Measurements from ENCODE around the gene CPED1.
A peak's percentile ranks its signal among the peaks of the same experiment; 100 is the strongest.
"Not testable (repeated sequence)": the region's sequence is repeated elsewhere in the genome, so short reads cannot be mapped to it uniquely, and the experiment has no call there.

Gene CPED1

DNA sequence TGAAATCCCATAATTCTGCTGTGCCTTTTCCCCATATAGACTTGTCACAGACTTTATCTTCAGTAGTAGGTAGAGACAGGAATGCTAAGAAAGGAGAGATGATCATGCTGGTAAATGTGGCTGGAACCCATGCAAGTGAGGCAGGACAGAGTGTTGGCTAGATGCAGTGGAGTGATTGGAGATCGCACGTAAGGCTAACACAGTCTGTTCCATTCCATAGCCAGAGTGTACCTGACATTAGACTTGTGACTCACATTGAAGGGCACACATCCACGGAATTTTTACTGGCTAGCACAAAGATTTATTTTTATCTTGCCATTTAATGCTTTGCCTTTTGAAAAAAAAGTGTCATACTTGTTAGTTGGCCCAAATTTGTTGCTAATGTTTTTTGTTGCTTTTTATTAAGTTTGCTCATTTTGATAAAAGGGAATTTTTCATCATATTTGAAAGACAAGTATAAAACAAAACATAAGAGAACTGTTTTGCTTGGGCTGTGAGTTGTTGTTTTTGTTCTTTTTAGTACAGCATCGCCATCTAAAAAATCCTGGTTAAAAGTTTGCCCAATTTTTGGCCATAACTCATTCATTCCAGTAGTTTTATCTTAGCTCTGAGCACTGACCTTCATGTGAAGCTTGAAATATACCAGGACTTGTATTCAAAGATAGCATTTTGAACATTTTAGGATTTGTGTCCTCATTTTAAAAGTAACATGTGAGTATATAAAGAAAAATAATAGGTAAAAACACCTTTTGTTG lies 81.0 kb downstream of the CPED1 start:
- no peak for DNase-seq

DNA sequence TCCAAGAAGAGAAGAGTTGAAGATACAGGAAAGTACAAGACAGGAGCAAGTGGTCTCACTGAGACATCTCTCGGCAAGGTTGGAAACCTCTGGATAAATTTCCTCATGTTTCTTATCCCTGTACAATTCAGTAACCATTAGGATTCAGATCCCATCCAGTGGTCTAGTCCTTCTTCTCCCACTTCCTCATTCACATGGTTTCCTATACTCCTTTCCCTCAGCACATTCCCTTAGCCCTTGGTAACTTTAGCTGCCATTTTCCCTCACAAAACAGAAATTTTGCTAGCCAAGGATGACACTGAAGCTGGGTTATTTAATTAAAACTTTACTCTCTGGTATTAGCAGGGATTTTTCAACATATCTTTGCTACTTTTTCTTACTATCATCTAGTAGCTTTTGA lies 82.6 kb downstream of the CPED1 start:
- no peak for DNase-seq

- DNase-seq, result no peak
Measured at GRCh38 chr7:121071662-121072061, 83.2 kb downstream of the CPED1 start.

DNA sequence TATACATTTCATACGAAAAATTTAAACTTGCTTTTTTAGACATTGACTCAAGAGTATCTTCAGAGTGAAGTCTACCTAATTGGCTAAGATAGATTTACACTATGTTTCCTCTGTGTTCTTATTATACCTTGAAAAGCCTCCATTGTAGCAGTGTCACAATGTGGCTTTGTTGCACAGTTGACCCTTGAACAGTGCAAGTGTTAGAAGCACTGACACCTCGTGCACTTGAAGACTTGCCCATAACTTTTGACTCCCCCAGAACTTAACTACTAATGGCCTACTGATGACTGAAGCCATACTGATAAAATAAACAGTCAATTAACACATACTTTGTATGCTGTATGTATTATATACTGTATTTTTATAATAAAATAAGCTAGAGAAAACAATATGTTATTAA lies 84.3 kb downstream of the CPED1 start:
- DNase-seq, result no peak

GRCh38 chr7:121073463-121074099 lies 85.1 kb downstream of the CPED1 start:
- no peak for DNase-seq

- DNase-seq, result not testable (repeated sequence)
Measured at GRCh38 chr7:121075424-121075841, 86.9 kb downstream of the CPED1 start.

GRCh38 chr7:121075952-121076349 lies 87.4 kb downstream of the CPED1 start:
- no peak for DNase-seq

DNA sequence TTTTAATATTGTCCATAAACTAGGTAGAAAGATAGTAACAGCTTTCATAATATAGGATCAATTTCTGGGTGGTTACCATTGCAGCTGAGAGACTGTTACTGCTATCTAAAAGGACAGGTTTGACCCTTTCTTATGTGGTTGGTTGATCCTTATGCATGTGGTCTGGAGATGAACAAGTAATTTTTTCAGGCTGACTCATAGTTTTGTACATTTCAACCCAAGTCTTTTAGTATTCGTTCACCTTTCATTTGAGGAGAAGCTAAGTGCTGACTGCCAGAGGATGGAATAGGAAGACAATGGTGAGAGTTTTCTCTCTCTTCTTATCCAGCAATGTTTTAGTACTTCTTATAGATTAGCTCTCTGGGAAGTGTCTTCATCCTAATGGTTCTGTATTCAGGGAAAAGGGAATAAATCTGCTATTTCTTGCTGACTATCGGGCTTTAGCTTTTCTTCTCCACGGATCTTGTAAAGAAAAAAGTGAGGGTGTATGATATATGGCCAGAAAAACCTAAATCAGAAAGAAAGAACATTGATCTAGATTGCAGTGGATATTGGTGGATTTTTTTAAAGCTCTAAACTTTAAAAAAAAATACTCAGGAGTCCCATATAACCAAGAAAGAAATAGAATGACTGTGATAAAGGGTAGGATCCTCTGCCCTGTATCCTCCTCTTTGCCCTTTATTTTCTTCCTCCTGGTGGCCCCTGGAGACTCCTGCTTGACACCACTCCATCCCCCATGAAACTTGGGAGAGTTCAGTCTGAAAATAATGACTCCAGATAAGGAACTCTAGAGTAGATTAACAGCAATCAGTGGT lies 88.0 kb downstream of the CPED1 start:
- no peak for DNase-seq

DNA sequence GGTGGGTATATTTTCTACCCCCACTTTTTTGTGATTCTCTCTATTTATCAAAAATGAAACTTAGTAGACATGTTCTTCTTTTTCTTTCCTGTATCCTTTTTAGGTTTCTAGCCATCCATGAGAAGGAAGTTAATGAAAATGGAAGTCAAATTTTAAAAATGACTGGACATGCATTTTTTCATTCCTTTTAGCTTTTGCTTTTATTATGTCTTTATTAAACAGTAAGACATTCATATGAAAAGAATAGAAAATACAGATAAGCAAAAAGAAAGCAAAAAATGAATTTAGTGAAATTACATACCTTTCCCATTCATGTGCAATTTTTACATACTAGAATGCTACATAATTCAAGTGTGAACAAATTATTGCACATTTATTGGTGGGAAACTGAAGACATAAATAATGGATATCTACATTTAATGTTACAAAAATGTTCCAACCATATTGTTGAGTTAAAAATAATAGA lies 88.7 kb downstream of the CPED1 start:
- DNase-seq, result no peak

DNA sequence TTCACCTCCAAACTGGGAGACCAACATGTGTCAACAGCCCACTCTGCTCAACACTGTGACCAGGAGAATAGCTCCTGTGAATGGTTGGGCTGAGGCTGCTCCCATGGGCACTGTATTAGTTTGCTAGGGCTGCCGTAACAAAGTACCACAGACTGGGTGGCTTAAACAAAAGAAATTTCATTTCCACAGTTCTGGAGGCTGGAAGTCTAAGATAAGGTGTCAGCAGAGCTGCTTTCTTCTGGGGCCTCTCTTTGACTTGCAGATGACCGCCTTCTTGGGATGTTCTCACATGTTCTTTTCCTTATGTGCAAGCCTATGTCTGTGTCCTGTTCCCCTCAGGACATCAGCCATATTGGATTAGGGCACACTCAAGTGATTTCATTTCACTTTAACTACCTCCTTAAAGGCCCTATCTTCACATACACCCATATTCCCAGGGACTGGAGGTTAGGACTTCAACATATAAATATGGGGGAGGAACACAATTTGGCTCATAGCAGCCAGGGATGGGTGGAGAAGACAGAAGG lies 90.3 kb downstream of the CPED1 start:
- DNase-seq, result no peak

- no peak for DNase-seq
Measured at GRCh38 chr7:121079425-121080169, 91.1 kb downstream of the CPED1 start.

- no peak for DNase-seq
Measured at GRCh38 chr7:121080257-121080912, 91.9 kb downstream of the CPED1 start.

- no peak for DNase-seq
Measured at GRCh38 chr7:121080913-121081326, 92.4 kb downstream of the CPED1 start.

DNA sequence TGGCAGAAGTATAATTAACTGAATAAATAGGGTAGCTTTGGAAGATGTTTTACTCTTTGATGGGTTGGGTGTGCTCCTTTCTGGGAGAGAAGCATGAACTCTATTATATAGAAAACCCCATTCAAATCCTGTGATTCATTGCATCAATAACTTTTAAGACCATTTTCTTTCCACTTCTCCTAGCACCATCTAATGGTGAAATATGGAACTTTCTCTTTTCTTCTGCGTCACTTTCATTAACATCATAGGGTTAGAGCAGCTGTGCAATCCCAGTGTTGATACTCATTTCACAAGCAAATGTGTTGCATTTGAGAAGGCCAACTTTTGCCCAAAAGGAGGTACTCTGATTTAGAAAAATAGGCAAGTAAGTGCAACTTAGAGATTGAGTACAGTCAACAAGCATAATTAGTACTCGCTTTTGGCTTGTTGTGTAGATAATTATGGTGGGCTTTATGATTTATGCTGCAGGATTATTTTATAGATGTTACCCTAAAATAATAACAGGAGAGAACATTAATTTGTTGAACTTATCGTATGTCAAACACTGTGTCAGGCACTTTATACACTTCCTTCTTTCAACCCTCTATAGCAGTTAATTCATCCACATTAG lies 92.9 kb downstream of the CPED1 start:
- peak in 1 of 51 donors; percentile 64 for DNase-seq

- no peak for DNase-seq
Measured at GRCh38 chr7:121082400-121083101, 94.0 kb downstream of the CPED1 start.

DNA sequence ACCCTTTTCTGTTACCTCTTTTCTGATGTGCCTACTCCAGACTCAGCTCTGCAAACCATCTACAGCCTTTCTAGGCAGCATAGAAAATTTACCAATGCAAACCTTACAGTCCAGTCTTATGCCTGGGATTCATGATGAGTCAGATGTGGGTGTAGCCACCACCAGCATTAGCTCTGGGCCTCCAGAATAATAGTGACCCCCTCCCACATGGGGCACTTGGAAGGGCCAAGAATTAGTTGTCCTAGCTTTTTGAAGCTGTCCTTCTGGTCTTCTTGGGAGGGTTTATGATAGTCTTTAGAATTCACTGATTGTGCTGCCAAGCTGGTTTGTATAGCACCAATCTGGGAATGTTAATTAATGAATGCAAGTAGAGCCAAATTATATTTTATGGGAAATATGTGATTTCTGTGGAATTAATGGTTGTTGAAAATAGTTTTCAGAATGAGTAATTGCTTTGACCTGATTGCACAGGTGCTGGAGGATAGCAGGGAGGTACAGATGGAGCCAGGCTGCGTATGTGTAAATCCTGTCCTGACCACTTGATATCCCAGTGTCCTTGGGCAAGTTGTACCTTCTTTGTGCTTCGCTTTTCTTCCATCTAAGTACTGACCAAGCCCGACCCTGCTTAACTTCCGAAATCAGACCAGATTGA lies 94.8 kb downstream of the CPED1 start:
- DNase-seq, result no peak

DNA sequence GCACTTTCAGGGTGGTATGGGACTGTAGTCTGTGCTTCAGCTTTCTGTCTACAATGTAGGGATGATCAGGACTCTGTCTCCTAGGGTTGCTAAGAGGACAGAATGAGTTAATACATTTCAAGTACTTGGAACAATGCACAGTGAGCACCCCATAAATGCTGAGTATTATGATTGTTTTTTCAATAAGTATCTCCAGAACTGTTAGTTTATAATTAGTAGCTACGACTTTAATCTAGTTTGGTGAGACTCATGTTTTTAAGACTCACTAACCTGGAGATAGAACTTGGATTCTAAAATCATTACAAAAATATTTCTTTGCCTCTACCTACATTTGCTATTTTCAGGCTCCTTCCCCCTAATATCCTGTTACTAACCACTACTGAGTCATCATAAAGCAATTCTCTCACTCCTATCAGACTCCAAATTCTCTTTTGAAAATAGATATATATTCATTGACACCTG lies 95.3 kb downstream of the CPED1 start:
- DNase-seq, result no peak

DNA sequence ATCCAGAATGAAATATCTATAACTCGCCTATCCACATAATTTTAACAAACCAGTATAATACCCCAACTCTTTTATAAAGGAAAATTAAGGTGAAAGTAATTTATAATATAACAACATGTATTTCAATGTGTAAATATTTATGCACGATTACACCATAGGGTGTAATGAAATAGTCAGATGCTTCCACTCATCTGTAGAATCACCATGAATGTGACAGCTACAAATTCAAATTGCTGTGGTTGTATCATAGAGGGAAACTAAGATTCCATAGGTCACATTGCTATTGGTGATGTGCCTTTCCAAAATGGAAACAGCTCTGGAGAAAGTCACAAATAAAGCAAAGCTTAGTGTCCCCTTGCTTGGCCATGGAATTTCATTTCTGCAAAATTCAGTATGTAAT lies 95.7 kb downstream of the CPED1 start:
- DNase-seq, result no peak

DNA sequence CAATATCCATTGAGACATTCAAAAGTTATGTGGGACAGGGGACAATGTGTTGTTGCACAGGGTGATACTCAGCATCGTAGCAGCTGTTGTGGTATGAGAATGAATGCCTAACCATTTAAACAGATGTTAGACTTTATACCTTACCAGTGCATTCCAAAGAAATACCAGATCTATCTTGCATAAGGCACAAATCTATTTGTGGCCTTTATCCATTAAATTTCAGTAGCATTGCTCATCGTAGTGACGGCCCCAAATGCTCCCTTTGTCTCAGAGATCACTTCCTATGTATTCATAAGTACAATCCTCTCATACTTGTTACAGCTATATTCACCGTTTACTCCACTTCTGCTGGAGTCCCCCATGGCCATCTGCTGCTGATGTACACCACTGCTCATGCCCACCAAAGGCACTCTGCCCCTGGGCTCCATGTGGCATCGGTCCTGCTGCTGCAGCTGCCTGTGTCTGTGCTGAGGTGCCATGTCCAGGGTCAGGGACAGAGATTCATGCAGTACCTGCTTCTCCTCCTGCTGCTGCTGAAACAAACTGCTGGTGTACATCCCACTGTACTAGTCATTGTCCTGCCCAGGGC lies 96.3 kb downstream of the CPED1 start:
- DNase-seq, result no peak

All from hypothalamus (tissue), 51 donors.